ENCODE data around the gene TNRC18.

TNRC18 gene

GRCh38 chr7:5345171-5345570, 78.5 kb downstream of the TNRC18 start:
- Histone ChIP-seq H4K20me1 (ENCODE audit: insufficient read depth) (no peaks in the 10 kb centered on the region), H3K27ac (no peak overlapping the region), H3K4me3 (IDR thresholded peaks at IDR 0.05; ENCODE audit: insufficient read depth, low read depth, low read length) (no peak overlapping the region), H3K9ac (no peak overlapping the region), H2AFZ (ENCODE audit: low read depth) (no peak overlapping the region), H3K36me3 (ENCODE audit: insufficient read depth) (peaks cover 4% of the 10 kb centered on the region; the same call in 1 of the 2 replicates), H3K4me2 (no peak overlapping the region), H3K79me2 (ENCODE audit: insufficient read depth, low read depth) (no peaks in the 10 kb centered on the region), H3K27me3 (ENCODE audit: insufficient read depth, low read depth) (no peaks in the 10 kb centered on the region), H3K4me1 (ENCODE audit: low read depth, poor library complexity, severe bottlenecking) (peaks cover 2% of the 10 kb centered on the region)
- no peak for TF ChIP-seq CTCF (conservative IDR thresholded peaks at IDR 0.05; ENCODE audit: low read depth, low read length)

GRCh38 chr7:5344342-5344741, 79.3 kb downstream of the TNRC18 start:
- Histone ChIP-seq H3K4me1 (ENCODE audit: low read depth, poor library complexity, severe bottlenecking) (peaks cover 8% of the 10 kb centered on the region), H3K9ac (no peak overlapping the region), H3K27me3 (ENCODE audit: insufficient read depth, low read depth) (no peaks in the 10 kb centered on the region), H3K4me3 (IDR thresholded peaks at IDR 0.05; ENCODE audit: insufficient read depth, low read depth, low read length) (no peak overlapping the region), H3K79me2 (ENCODE audit: insufficient read depth, low read depth) (no peaks in the 10 kb centered on the region), H4K20me1 (ENCODE audit: insufficient read depth) (no peaks in the 10 kb centered on the region), H3K36me3 (ENCODE audit: insufficient read depth) (peaks cover 4% of the 10 kb centered on the region; the same call in 1 of the 2 replicates), H2AFZ (ENCODE audit: low read depth) (no peak overlapping the region), H3K27ac (no peak overlapping the region), H3K4me2 (no peak overlapping the region)
- TF ChIP-seq CTCF (conservative IDR thresholded peaks at IDR 0.05; ENCODE audit: low read depth, low read length), result no peak

GRCh38 chr7:5343884-5344283, 79.8 kb downstream of the TNRC18 start:
- no peak for TF ChIP-seq CTCF (conservative IDR thresholded peaks at IDR 0.05; ENCODE audit: low read depth, low read length)
- Histone ChIP-seq H2AFZ (ENCODE audit: low read depth) (no peak overlapping the region), H3K27ac (no peak overlapping the region), H4K20me1 (ENCODE audit: insufficient read depth) (no peaks in the 10 kb centered on the region), H3K4me1 (ENCODE audit: low read depth, poor library complexity, severe bottlenecking) (peaks cover 8% of the 10 kb centered on the region), H3K4me3 (IDR thresholded peaks at IDR 0.05; ENCODE audit: insufficient read depth, low read depth, low read length) (no peak overlapping the region), H3K27me3 (ENCODE audit: insufficient read depth, low read depth) (no peaks in the 10 kb centered on the region), H3K9ac (no peak overlapping the region), H3K36me3 (ENCODE audit: insufficient read depth) (peaks cover 4% of the 10 kb centered on the region; the same call in 1 of the 2 replicates), H3K79me2 (ENCODE audit: insufficient read depth, low read depth) (no peaks in the 10 kb centered on the region), H3K4me2 (no peak overlapping the region)

GRCh38 chr7:5342631-5343030, 81.0 kb downstream of the TNRC18 start:
- Histone ChIP-seq H4K20me1 (ENCODE audit: insufficient read depth) (no peaks in the 10 kb centered on the region), H3K27ac (no peak overlapping the region), H2AFZ (ENCODE audit: low read depth) (no peak overlapping the region), H3K4me2 (no peak overlapping the region), H3K27me3 (ENCODE audit: insufficient read depth, low read depth) (no peaks in the 10 kb centered on the region), H3K79me2 (ENCODE audit: insufficient read depth, low read depth) (no peaks in the 10 kb centered on the region), H3K9ac (no peak overlapping the region), H3K4me1 (ENCODE audit: low read depth, poor library complexity, severe bottlenecking) (peaks cover 8% of the 10 kb centered on the region), H3K4me3 (IDR thresholded peaks at IDR 0.05; ENCODE audit: insufficient read depth, low read depth, low read length) (no peak overlapping the region), H3K36me3 (ENCODE audit: insufficient read depth) (peaks cover 4% of the 10 kb centered on the region; the same call in 1 of the 2 replicates)
- TF ChIP-seq CTCF (conservative IDR thresholded peaks at IDR 0.05; ENCODE audit: low read depth, low read length), result no peak

Data from KMS-11 (cell line).